LHCN-M2 (cell line): Measurements from ENCODE around the gene GRM8. TPM values are rescaled to one million over a fixed set of nuclear protein-coding genes. Genes with fewer than 3 reads are reported as not detected.
A peak's percentile ranks its signal among the peaks of the same experiment; 100 is the strongest.

Source experiments
- DNase-seq: peaks from one replicate; pipeline ENCODE4 v3.0.0-alpha.2; 2012; ENCODE audit warnings: low read depth
- total RNA-seq: library from RNA; depleted of rRNA; stranded (reverse); fragments of >200 nt; gene quantifications from 2 replicates; pipeline ENCODE4 v1.2.3, GENCODE V29; 2014

Gene GRM8
- total RNA-seq, 1 experiment from 2014 or later = 0.11 TPM

- DNase-seq = no peak
Measured at GRCh38 chr7:126728967-126729366, 523.8 kb downstream of the GRM8 start.

- DNase-seq = peak; percentile 70
Measured at GRCh38 chr7:126727930-126728391, 524.8 kb downstream of the GRM8 start.

DNA sequence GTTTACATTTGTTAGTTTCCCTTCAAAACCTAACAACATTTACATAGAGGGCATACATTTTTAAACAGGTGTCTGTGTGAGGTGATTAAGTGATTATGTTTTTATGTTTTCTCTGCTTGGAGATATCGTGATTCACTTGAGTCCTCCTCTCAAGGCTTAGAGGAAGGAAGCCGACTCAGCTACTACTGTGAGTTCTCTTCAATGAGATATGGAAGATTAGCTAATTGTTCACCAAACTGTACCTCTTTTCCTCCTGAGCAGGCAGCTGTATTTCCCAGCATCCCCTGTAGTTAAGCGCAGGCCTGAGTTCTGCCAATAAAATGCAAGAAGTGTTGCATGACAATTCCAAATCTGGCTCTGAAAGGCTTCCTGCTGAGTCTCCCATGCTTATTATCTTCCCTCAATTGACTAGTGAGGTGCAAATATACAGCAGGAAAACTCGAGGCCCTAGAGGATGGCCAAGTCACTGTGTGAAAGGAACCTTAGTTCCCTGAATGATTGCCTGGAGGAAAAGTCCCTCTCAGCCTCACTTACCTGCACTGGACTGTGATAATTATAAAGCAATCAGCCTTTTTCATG, 528.7 kb downstream of the GRM8 start:
- no peak for DNase-seq

DNA sequence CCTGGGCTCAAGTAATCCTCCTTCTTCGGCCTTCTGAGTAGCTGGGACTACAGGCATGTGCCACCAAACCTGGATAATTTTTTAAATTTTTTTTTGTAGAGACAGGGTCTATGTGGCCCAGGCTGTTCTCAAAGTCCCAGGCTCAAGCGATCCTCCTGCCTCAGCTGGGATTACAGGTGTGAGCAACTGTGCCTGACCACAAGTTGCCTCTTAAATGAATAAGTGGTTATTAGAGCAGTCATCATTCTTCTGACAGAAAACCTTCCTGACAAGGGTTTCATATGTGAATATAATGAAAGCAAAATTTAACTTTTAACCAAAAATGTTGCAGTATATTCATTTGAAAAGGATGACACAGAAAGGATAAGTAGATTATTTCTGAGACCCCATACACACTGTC, 532.5 kb downstream of the GRM8 start:
- no peak for DNase-seq

DNA sequence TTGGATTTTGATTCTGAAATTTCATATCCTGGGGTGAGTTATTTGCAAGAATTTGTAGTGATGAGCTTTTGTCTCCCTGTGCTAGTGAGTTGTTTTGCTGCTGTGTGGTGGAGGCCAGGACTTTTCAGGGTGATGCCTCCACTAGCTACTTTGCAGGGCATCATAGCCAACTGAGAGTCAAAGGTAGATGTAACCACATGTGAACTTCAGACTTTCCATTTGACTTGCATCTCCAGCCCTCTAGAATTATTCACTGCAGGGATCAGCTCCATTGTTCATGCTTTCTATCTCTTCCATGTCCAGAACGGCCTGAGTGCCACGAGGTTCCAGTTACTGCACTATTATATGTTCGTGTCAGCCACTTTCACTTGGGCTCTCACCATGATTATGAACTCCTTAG, 534.3 kb downstream of the GRM8 start:
- no peak for DNase-seq

DNA sequence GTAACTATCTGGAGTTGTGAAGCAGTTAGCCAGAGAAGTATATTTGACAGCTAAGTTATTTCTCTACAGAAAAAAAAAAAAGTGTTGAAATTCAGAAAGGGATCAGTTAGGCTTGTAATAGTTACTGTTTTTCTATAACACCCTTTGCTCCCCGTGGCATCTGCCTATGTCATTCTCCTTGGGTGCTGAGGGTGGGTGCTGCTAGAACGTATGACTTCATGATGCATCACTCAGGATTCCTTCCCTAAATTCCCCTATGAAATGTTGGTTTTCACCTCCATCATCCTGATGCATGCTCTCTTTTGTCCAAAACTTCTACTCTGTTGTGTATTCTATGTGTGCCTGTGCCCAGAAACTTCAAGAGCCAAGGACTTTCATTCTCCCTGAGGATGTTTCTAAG, 536.4 kb downstream of the GRM8 start:
- peak; percentile 70 for DNase-seq

DNA sequence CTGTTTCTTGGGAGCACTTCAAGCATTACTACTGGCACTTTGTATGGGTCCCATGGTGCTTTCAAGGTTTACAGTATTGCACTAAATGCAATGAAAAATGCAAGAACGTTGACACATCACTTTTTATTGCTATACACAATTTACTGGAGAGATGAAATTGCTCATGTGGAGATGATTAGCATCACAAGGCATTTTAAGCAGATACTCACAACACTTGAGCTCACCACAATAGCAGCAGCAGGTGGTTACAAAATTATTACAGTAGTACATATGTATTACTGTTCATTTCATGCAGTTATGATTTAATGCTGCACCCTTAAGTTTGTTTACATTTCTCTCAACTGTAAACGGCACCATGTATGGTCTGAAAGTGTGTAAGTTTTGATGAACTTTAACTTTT, 537.7 kb downstream of the GRM8 start:
- peak; percentile 73 for DNase-seq

GRCh38 chr7:126702242-126703016, 550.3 kb downstream of the GRM8 start:
- peak; percentile 37 for DNase-seq

GRCh38 chr7:126700807-126701604, 551.7 kb downstream of the GRM8 start:
- peak; percentile 97 for DNase-seq

GRCh38 chr7:126699707-126700106, 553.0 kb downstream of the GRM8 start:
- peak; percentile 32 for DNase-seq

- DNase-seq = no peak
Measured at GRCh38 chr7:126698909-126699308, 553.8 kb downstream of the GRM8 start.

DNA sequence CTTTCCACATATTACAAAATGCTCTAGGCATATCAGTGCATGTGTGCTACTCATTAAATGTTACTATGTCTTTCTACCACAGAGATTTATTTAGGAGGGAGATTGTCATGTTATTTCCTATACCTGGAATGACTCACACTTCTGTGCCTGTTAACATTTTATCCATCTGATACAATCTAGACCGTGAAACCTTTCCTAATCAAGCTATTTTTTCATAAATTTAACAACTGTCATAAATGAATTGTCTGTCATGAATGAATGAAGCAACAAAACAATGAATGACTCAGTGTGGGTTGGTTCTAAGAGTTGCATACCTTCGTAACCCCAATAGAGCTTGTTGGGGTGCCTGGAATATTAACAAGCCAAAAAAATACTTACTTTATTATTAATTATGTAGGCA, 554.3 kb downstream of the GRM8 start:
- DNase-seq = no peak

GRCh38 chr7:126696256-126697038, 556.3 kb downstream of the GRM8 start:
- DNase-seq = no peak

DNA sequence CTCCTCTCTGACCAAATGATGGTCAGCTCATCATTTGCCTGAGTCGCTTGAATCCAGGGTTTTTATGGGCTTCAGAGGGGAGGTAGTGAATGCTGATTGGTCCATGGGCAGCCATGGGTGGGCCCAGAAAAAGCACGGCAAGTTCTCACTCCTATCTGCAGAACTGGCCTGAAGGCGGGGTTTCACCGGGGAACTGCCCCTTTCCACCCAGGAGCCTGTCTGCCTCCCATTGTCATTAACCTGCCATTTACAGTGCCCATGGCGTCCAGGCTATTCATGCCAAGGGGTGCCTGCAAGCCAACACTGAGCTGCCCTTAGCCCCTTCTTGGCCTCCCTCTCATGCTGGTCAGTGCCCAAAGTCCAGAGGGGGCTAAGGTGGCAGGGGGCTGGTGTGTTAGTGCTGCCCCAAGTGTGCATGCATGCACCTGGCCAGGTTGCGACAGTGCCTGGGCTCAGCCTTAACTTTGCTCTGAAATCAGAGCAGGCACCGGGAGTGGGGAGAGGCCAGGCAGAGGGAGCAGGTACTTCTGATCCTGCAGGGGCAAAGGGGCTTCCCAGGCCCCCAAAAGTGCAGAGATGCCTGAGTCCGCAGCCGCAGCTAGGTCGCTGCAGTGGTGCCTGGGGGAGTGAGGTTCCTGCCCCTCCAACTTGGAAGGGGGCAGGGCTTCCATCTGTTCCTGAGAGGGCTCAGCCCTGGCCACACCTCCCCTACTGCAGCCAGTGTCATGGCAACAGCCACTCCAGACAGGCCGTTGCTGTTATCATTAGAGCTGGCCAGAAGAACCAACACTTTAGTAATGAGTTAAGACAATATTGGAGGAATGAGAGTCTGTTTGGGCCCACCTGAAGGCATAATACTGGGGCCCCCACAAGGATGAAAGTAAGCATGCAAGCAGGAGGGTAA, 561.6 kb downstream of the GRM8 start:
- no peak for DNase-seq

DNA sequence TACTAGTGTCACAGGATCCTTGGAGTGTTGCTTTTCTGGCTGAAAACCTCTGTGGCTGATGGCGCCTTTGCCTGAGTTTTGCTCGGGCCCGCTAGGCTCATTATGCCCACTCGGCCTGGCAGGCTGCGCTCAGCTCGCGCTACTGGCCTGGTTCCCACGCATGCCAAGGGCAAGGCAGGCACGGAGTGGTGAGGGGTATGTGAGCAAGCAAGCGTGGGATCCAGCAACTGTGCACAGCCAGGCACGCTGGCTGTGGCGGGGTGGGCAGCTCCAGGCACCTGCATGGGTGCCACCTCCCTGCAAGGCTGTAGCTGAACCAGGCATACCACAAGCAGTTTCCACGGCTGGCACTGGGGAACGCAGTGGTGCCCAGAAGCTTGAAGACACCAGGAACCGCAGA, 562.6 kb downstream of the GRM8 start:
- DNase-seq = no peak

- peak; percentile 33 for DNase-seq
Measured at GRCh38 chr7:126689037-126689436, 563.7 kb downstream of the GRM8 start.

GRCh38 chr7:126686474-126686873, 566.3 kb downstream of the GRM8 start:
- no peak for DNase-seq

DNA sequence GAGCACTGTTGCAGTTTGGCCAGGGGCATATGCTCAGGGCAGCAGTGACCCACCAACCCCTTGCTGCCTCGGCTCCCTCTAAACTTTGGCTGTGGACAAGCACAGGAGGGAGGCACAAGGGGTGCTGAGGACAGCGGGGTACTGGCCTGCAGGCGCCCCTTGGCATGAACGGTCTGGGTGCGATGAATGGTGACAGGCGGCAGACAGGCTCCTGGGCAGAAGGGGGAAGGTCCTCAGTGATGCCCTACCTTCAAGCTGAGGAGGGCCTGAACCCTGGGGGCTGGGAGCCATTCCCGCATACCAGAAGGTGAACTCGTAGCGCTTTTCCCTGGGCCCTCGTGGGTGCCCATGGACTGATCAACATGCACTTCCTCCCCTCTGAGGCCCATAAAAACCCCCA, 567.1 kb downstream of the GRM8 start:
- no peak for DNase-seq

- no peak for DNase-seq
Measured at GRCh38 chr7:126685018-126685573, 567.6 kb downstream of the GRM8 start.

DNA sequence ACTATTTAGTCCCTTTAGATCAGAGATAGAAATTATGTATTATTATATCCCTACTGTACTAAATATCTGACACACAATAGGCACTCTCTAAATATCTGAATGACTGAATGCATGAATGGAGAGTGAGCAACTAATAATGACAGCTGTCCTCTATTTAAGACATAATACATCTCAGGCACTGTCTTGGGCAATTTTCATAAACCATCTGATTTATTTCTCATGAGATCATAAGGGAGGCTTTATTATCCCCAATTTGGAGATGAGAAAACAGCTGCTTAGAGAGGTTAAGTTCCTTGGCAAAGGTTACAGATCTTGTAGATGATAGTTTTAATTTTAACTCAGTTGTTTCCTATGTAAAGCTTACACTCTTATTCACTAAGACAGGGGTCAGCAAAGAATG, 570.6 kb downstream of the GRM8 start:
- peak; percentile 61 for DNase-seq
